A673 (cell line): ENCODE measurements around the gene DNAJC19. TPM values are rescaled to one million over a fixed set of nuclear protein-coding genes. Genes with fewer than 3 reads are reported as not detected.
A peak's percentile ranks its signal among the peaks of the same experiment; 100 is the strongest.
"Not testable (repeated sequence)": the region's sequence is repeated elsewhere in the genome, so short reads cannot be mapped to it uniquely, and the experiment has no call there.

ENCODE experiments used
- BruUV-seq: library from RNA; stranded (reverse); fragments of 400-500 nt; replicated peaks from 2 replicates; lab custom pipeline; 2021; lab: Mats Ljungman, UMichigan
- CTCF ChIA-PET: fragments of 300-600 bp; sonication (Branson Sonifier 250); formaldehyde crosslinking; loops from one replicate; lab custom pipeline; 2022; ENCODE audit warnings: antibody characterized with exemption; lab: Charles Lee
- POLR2A ChIA-PET: fragments of 300-600 bp; sonication (Branson Sonifier 250); formaldehyde crosslinking; loops from one replicate; lab custom pipeline; 2022; ENCODE audit warnings: antibody characterized with exemption; ENCODE audit not compliant: low non-redundant PET; lab: Charles Lee
- DNase-seq: peaks from one replicate; pipeline ENCODE4 v3.0.0-alpha.2; 2015; ENCODE audit warnings: low spot score
- H3K27ac ChIP-seq: fragments of 200-600 bp; sonication (generic); 2 replicates; pipeline ENCODE4 v1.5.1; 2016; ENCODE audit warnings: mixed run types, low read depth, mild to moderate bottlenecking, mixed read lengths, antibody characterized with exemption, low read length; ENCODE audit not compliant: poor library complexity, severe bottlenecking
- H3K27me3 ChIP-seq: fragments of 200-600 bp; sonication (generic); replicated peaks from 2 replicates; pipeline ENCODE4 v1.6.1; 2017; ENCODE audit warnings: mixed run types, low read depth, mild to moderate bottlenecking, mixed read lengths, antibody characterized with exemption, low read length; ENCODE audit not compliant: insufficient read depth, poor library complexity
- H3K36me3 ChIP-seq: fragments of 200-600 bp; sonication (generic); 2 replicates; pipeline ENCODE4 v1.6.1; 2016; ENCODE audit warnings: mixed run types, mild to moderate bottlenecking, mixed read lengths, antibody characterized with exemption, low read length; ENCODE audit not compliant: insufficient read depth, poor library complexity, severe bottlenecking
- H3K4me1 ChIP-seq: fragments of 200-600 bp; sonication (generic); 2 replicates; pipeline ENCODE4 v1.6.1; 2017; ENCODE audit warnings: mixed run types, mild to moderate bottlenecking, mixed read lengths, antibody characterized with exemption, low read length; ENCODE audit not compliant: insufficient read depth, poor library complexity, severe bottlenecking
- H3K4me3 ChIP-seq: fragments of 200-600 bp; sonication (generic); 2 replicates; pipeline ENCODE4 v1.5.1; 2016; ENCODE audit warnings: low read depth, mixed run types, mild to moderate bottlenecking, mixed read lengths, low read length; ENCODE audit not compliant: poor library complexity, severe bottlenecking
- H3K9me3 ChIP-seq: fragments of 200-600 bp; sonication (generic); 2 replicates; pipeline ENCODE4 v1.6.1; 2016; ENCODE audit warnings: mixed run types, low read depth, mild to moderate bottlenecking, mixed read lengths, antibody characterized with exemption, low read length; ENCODE audit not compliant: poor library complexity, severe bottlenecking
- EZH2 ChIP-seq: fragments of 200-600 bp; sonication (generic); IDR thresholded peaks from 2 replicates; pipeline ENCODE4 v1.6.1; 2017; ENCODE audit warnings: borderline replicate concordance, low read depth, mild to moderate bottlenecking, mixed read lengths, antibody characterized with exemption, low read length; ENCODE audit not compliant: poor library complexity, severe bottlenecking
- intact Hi-C: fragments of 100-400 bp; cut with micrococcal nuclease; formaldehyde crosslinking; loops from one replicate; pipeline ENCODE4 v1.10.0; 2022; ENCODE audit not compliant: unreplicated experiment
- total RNA-seq: library from RNA; stranded (reverse); gene quantifications from 2 replicates; pipeline ENCODE4 v1.2.3, GENCODE V29; 2021
- TF ChIP-seq, protein P1 (sequence below): fragments of 300-800, 200-600 bp; sonication (generic); conservative IDR thresholded peaks from 2 replicates; pipeline ENCODE4 v1.5.1; 2017; ENCODE audit warnings: low read depth, mild to moderate bottlenecking, antibody characterized with exemption, low read length, moderate library complexity, mixed read lengths

DNAJC19 gene
- total RNA-seq, 1 experiment from 2014 or later, result 52.1 TPM

- TF ChIP-seq, protein P1, sequence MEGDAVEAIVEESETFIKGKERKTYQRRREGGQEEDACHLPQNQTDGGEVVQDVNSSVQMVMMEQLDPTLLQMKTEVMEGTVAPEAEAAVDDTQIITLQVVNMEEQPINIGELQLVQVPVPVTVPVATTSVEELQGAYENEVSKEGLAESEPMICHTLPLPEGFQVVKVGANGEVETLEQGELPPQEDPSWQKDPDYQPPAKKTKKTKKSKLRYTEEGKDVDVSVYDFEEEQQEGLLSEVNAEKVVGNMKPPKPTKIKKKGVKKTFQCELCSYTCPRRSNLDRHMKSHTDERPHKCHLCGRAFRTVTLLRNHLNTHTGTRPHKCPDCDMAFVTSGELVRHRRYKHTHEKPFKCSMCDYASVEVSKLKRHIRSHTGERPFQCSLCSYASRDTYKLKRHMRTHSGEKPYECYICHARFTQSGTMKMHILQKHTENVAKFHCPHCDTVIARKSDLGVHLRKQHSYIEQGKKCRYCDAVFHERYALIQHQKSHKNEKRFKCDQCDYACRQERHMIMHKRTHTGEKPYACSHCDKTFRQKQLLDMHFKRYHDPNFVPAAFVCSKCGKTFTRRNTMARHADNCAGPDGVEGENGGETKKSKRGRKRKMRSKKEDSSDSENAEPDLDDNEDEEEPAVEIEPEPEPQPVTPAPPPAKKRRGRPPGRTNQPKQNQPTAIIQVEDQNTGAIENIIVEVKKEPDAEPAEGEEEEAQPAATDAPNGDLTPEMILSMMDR, result no peak
- intact Hi-C loops, result no loop called here
- Histone ChIP-seq H3K27ac (no peak overlapping the region), H3K4me3 (no peak overlapping the region), H3K4me1 (no peaks in the 10 kb centered on the region), H3K36me3 (no peaks in the 10 kb centered on the region), H3K27me3 (peaks cover 40% of the 10 kb centered on the region), H3K9me3 (no peaks in the 10 kb centered on the region)
- BruUV-seq, result no TSS peak
- CTCF ChIA-PET, result no interaction called here
- POLR2A ChIA-PET, result no interaction called here
- DNase-seq, result no peak
Observed at GRCh38 chr3:180996415-180996932, 6.9 kb upstream of the DNAJC19 start.

DNA sequence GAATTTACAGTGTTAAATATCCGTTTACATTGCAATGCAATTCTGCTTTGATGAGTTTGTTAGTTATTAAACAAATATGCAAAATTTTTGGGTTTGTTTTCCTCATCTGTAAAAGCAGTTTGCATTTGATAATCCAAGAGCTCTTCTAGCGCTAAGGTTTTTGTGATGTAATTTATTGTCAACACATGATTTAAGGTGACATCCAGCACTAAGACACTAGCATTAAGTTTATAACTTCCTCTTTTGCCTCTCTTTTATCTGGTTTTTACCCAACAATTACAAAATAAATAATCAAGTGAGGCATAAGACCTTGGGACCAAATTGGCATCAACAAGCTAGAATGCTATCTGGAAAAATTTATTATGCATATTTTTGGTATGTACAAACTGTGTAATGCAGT, 969 bp upstream of the DNAJC19 start:
- CTCF ChIA-PET, result no interaction called here
- peaks cover 6% of the 10 kb centered on the region for H3K36me3 ChIP-seq

DNA sequence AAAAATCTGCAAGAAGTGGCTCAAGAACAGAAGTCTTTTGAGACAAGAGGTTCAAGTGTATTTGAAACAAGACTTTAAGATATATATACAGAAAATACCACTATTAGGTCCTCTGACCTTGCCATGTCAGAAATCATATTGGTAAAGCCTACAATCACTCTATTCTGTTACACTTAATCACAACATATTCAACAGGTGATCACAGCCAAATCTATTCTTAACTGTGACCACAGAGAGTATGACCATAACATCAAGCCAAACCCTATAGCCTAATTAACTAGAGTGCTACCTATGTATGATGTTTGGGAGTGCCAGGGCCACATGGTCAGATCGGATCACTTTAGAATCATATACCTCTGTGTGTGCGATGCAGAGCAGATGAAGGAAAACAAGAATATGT, 2.2 kb downstream of the DNAJC19 start:
- H3K4me1 ChIP-seq, result peaks cover 3% of the 10 kb centered on the region
- H3K4me3 ChIP-seq, result no peak overlapping the region
- intact Hi-C loops, result no loop called here
- H3K27me3 ChIP-seq, result no peaks in the 10 kb centered on the region
- no peaks in the 10 kb centered on the region for H3K9me3 ChIP-seq
- TF ChIP-seq, protein P1, result no peak
- no peak for TF ChIP-seq EZH2
- ChIA-PET POLR2A (no interaction called here), CTCF (no interaction called here)
- peaks cover 15% of the 10 kb centered on the region for H3K36me3 ChIP-seq
- BruUV-seq, result no TSS peak
- H3K27ac ChIP-seq, result no peak overlapping the region
- no peak for DNase-seq

More for the DNA sequence above, 969 bp upstream of the DNAJC19 start:
- BruUV-seq, result no TSS peak
- TF ChIP-seq, protein P1, result no peak
- no peak for TF ChIP-seq EZH2
- intact Hi-C loops, result no loop called here
- Histone ChIP-seq H3K4me1 (peaks cover 3% of the 10 kb centered on the region), H3K27ac (no peak overlapping the region), H3K27me3 (peaks cover 30% of the 10 kb centered on the region), H3K9me3 (no peaks in the 10 kb centered on the region), H3K4me3 (peak overlapping the region; percentile 69)
- POLR2A ChIA-PET, result no interaction called here
- no peak for DNase-seq

- BruUV-seq, result not testable (repeated sequence)
Observed at GRCh38 chr3:180986366-180986765, 3.2 kb downstream of the DNAJC19 start.

More at GRCh38 chr3:180986366-180986765, 3.2 kb downstream of the DNAJC19 start:
- DNase-seq, H3K27ac ChIP-seq, H3K4me3 ChIP-seq, POLR2A ChIA-PET, intact Hi-C loops, CTCF ChIA-PET, H3K9me3 ChIP-seq, H3K27me3 ChIP-seq, H3K4me1 ChIP-seq: not testable (repeated sequence)
- peaks cover 15% of the 10 kb centered on the region for H3K36me3 ChIP-seq
